Activated CD4-positive, CD25-positive, alpha-beta regulatory T cell treated with anti-CD3 and anti-CD28 coated beads, Interleukin-2, amount 50 U/mL, for 16 hours (primary cell): ENCODE measurements around the gene CERS6.

Source experiments
- DNase-seq: peaks from one replicate; pipeline ENCODE4 v3.0.0-alpha.2; 2020; ENCODE audit warnings: low read depth, low spot score

CERS6 gene

DNA sequence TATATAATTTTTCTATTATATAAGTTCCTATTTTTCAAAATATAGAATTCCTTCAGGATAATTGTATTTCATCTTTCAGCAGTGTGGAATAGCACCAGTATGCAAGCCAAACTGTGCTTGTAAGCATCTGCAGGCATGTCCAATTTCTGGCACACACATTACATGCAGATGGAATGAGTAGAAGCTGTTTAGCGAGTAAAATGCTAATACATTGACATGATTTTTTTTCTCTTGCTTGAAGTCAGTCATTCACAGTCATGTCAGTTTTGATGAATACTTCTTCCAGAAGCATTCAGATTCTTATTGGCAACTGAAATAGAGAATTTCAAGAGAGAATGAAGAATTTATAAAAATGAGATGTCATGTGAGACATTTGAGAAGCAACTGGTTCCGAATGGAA, 109.4 kb downstream of the CERS6 start:
- DNase-seq: no peak

DNA sequence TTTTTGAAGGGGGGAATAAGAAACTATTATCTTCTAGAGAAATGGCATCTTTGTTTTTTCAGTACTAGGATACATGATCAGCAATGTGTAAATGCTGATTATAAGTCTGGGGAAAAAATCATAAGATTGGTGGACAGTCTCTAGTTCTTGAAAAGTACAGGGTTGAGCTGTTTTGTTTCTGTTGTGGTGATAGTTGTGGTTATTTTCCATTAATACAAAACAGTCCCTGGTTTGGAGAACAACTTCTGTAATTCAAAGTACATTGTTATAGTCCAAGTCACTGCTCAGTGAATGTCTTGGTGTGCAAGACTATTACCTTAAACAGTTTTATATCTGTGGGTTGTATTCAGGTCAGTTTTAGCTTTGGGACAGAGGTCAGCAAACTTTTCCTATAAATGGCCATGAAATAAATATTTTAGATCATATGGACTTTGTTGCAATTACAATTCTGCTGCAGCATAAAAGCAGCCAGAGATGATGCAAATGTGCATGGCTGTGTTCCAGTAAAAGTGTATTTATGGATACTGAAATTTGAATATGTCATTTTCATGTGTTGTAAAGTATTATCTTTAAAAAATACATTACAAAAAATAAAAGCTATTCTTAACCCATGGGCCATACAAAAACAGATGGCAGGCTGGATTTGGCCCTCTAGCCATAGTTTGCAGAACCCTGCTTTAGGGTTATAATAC, 111.0 kb downstream of the CERS6 start:
- no peak for DNase-seq

DNA sequence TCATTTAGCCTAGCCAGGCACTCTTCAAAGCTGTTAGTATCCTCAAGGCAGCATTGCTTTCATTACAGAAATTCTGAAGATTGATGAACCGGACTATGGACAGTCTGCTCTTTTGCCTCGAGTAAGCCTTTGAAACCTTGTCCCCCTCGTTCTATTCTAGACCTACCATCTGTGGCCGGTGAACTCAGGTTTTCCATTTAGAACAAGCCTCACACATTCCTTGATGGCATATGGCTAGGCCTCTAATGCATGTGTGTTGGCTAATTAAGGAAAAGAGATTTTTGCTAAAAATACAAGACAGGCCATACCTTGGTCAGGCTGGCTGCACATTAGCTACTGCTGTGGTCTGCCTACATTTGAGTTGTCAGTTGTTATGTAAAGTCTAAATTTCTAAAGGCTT, 111.8 kb downstream of the CERS6 start:
- no peak for DNase-seq

DNA sequence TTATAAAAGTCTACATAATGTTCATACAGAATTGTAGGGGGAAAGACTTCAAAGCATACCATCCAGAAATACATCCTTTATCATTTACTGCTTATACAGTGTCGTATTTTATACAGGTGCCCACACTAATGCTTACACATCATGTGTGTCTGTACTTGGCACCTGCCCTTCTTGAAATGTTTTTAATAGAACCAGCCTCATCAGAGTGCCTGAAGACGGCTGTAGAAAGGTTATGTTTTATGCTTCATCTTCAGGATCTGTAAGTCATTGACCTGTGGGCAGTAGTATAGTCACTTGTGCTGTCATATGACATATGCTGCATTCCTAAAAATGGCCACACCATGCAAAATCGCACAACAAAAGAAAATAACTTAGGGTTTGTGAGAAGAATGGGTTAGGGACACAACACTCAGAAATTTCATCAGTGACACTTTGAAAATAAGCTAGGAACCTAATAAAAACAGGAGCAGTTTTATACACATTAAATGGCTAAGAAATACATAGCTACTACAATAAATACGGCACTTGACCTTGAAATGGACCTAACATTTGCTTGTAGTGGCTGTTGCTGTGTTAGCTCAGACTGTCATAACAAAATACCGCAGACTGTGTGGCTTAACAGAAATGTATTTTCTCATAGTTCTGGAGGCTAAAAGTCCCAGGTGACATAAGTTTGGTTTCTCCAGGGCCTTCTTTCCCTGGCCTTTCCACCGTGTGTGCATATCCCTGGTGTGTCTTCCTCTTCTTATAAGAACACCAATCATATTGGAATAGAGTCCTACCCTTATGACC, 112.6 kb downstream of the CERS6 start:
- DNase-seq: no peak

DNA sequence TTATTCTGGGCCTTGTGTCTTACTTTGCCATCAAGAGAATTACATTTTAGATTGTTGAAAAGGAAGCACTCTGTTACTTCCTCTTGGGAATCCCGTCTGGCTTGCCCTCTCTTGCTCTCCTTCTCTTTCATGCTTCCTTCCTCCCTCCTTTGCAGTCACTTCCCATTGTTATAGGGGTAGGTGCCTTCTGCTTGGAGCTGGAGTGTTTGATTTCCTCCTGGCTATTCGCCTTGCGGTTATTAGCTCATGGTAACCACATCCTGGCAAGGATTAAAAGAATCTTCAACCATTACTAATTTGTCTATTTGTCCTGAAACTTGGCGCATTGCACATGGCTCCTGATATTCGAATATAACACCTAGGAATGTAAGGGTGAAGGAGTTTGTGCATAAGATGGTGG, 115.0 kb downstream of the CERS6 start:
- DNase-seq: no peak

DNA sequence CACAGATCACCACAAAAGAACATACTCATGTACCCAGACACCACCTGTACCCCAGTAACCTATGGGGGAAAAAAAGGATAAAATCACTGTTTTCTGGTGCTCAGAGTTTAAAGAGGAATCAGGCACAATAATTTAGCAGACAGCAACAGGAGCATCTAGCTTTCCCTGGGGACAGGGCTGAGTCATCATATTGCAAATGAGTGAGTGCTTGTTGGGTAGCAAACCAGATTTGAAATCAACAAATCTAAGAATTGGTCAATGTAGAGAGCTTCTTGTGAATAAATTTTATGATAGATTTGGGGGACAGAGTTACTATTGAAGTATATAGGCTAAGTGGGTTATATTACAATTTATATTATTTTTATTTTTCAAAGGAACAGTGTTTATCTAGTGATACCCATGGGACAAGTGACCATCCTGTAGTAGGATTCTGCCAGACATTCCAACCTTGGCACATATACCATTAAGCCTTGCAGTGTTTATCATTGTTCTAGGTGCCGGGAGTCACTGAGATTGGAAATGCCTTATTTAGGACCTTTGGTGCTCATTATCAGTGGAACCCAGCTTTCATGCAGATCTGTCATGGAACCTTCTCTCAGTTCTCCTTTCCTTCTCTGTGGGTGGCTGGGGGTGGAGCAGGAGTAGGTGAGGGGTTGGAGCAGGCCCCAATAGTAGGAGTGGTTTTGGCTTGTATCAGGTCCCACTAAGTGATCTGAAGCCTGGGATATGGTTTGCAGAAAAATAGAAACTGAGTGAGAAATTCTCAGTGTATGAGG, 117.2 kb downstream of the CERS6 start:
- no peak for DNase-seq

DNA sequence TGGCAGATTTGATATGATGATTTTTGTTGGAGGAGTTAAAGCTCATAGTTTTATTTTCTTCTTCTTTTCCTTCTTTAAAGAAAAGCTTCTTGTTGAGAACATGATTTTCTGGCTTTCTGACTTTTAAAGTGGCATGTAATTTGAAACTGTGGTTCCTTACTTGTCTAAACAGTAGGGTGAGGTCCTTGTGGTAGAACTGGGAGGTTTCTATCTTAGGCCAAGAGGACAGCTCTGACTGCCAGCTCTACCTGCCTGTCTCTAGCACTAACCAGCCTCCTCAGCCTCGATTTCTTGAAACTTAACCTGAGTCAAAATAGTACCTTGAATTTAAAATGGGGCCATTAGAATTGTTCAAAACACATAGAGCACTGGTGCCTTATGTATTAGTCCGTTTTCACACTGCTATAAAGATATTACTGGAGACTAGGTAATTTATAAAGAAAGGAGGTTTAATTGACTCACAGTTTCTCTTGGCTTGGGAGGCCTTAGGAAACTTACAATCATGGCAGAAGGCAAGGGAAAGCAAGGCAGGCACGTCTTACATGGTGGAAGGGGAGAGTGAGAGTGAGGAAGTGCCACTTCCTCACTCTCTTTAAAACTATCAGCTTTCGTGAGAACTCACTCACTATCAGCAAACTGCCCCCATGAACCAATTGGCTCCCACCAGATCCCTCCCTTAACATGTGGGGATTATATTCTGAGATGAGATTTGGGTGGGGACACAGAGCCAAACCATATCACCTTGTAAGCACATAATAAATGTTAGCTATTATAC, 119.0 kb downstream of the CERS6 start:
- DNase-seq: no peak

DNA sequence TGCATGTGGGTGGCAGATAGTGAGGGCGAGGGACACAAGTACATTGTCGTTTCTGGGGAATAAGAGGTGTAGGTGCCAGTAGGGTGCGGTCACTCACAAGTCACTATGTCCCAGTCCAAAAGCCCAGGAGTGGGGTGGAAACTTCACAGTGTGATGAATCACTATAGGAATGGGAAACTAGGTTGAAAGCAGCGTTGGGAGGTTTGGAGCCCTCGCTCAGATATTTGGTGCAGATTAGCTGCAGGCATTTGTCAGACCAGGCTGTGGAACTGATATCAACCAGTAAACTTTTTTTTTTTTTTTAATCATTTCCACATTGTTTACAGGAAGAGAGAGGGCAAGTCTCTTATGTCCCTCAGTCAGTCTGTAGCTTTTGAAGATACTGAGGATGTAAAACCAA, 121.8 kb downstream of the CERS6 start:
- no peak for DNase-seq

DNA sequence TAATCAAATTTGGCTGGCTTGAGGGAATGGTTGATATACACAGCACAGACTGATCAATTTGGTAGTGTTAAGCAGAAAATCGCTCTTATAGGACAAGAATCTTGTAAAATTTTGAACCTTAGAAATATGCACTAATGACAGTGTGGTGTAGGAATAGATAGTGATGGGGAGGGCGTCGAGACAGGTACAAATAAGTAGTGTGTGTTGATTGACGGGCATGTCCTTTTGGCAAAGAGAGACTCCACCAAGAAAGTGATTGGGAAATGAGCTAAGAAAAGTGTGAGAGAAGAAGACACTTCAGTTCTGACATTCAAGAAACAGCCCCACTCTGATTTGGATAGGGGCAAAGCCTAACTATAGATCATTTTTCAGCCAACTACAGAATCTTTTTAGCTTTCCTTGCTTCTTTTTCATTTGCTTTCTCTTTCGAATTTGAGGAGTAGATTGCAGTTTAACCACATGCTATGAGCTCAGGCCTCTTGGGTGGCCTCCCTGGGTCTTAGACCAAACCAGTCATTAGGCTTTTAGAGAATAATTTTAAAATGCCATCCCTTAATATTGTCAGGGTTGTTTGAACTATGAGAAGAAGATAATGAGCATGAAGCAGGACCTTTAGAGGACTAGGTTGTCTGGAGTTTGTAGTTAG, 127.1 kb downstream of the CERS6 start:
- no peak for DNase-seq

DNA sequence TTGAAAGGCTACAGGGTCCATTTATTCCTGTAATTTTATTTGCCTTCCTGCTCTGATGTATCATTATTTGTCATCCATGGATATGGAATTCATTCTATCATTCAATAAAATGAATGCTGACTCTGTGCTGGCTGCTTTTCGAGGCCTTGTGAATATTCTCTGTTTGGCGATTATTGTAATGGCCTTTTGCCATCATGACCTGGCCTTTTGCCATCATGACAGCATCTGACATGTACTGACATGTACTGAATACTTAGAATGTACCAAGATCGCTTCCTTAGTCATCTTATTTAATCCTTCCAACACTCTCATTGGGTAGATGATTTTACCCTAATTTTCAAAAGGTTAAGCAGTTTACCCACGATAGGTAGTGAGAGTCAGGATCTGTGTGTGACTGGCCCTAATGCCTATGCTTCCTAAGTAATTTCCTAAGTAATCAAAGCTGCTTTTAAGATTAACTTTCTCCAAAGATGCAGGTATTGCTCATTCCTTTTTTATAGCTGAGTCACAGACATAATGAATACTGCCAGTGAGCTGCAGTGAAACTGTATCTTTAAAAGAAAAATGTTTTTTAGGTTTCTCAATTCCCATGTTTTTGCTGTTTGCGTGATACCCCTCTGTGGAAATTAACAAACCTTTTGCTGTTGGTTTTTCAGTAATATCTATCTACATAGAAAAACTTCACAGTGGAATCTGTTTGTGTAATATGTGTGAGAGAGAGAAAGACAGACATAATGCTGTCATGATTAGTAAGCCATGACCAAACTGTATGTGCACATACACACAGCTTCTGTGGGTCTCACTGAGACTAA, 127.8 kb downstream of the CERS6 start:
- no peak for DNase-seq

DNA sequence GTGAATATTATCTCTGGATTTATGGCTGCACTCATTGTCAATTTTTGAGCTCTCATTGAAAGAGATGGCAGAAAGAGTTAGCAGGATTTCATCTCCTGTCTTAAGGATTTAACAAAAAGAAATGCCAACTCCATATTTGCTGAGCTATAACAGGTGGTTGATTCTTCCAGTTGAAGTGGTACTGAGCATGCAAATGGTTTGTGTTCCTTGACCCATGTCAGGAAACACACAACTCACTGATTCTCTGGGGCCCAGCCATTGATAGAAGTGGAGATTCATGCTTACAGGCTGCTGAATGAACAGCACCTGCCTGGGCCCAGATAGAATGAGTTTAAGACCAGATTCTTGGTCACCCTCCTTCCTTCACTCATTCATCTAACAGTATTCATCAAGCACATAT, 128.8 kb downstream of the CERS6 start:
- DNase-seq: no peak

DNA sequence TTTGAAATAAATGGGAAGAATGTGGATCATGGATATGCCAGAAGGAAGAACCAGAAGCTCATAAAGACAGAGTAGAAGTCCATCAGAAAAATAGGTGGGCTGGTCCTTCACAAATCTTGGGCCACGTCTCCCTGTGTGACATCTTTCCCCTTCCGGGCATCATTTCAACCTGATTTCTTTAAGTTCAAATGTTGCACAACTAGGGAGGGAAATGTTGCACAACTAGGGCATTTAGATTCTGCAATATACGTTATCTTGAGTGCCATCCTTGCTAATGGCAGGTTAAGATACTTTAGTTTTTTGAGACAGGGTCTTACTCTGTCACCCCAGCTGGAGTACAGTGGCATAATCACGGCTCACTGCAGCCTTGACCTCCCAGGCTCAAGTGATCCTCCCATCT, 129.6 kb downstream of the CERS6 start:
- no peak for DNase-seq

DNA sequence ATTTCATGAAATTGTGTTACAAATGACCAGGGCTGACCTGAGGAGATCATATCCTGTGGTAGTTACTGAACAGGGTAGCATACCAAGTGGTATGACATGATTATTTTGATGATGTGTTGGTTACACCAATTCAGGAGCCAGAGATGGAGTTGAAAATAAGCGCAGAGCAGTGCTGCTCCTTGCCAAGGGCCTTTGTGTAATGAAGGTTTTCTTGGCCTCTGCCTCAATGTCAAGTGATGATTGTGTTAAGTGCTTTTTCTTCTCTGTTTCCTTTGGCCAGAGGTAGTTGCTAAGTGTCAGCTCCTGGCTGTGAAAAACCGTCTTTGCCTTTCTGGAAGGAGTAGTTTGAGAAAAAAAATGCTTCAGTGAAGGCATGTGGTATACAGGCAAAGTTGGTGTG, 131.2 kb downstream of the CERS6 start:
- no peak for DNase-seq

DNA sequence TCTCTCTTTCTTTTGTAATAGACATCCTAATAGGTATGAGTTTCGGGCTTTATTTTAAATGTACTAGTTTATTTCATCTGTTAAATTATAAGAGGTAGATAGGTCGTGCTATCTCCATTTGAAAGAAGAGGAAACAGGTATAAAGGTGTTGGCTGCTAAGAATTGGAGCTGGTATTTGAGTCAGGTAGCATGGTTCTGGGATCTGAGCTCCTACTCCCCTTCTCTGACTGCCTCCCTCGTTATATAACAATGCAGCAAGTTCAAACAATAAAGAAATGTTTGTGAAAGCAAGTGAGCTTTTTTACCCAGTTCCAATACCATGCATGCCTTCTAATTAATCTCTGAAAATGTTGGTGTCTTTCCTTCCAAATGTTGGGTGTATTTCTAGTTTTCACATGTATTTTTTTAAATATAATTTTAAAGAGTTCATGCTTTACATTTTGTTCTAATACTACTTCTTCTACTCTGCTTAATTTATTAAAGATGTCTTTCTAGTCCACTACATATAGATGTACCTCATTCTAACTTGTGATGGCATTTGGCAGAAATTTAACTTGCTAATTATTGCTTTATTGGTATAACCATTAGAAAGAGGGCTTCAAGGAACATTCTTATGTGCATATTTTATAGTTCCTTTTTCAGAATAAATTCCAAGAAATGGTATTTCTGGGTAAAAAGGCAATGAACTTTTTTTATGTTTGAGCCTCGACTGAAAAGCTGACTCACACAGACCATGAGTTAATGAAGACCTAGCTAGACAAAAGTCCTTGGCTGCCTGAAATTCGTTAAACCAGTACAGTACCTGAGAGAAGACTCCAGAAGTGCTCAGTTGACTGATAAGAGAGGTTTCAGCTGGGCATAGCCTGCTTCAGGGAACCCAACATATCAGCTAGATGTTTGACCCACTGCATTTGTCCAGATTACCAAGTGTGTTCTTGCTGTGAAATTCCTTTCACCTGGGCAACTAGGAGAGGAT, 133.5 kb downstream of the CERS6 start:
- DNase-seq: no peak

DNA sequence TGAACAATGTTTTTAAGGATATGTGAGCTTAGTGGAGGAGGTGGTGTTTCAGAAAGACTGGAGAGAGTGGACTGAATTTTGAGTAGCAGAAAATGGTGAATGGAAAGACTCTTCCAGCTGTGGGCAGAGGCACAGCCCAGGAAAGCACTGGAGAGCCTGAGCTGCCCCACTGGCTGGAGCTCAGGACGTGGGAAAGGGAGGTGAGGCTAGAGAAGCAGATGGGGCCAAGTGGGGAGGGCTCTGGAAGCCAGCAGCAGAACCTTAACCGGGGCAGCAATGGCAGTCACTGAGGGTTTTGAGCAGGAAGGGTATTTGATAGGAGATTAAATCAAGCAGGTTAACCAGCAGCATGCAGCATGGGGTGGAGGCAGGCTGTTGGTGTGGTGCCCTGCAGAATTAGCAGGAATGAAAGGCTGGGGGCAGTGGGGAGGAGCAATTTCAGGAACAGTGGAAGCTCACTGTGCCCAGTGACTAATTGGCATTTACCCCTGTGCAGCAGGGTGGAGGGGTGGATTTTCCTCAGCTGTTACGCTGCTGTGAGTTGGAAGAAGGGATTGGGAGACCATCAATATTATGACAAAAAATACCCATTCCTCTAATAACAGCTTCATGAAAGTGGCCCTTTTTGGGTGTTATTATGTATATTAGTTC, 136.2 kb downstream of the CERS6 start:
- no peak for DNase-seq

DNA sequence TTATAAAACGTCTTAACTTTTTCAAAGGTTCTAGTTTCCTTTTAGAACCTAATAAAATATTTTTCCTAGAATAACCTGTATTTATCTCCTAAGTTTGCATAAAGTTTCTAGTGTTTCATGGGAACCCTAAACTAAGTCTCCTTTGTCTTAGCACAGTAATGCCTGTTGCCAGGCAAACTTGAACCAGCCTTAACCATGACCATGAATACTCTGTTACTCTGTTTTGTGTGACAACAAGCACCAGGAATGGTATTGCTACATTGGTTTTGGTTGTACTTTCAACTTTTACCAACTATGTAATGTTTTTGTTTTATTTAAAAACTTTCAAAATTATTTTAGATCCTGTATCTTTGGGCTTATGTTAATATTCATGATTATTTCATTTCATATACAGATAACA, 137.6 kb downstream of the CERS6 start:
- no peak for DNase-seq

DNA sequence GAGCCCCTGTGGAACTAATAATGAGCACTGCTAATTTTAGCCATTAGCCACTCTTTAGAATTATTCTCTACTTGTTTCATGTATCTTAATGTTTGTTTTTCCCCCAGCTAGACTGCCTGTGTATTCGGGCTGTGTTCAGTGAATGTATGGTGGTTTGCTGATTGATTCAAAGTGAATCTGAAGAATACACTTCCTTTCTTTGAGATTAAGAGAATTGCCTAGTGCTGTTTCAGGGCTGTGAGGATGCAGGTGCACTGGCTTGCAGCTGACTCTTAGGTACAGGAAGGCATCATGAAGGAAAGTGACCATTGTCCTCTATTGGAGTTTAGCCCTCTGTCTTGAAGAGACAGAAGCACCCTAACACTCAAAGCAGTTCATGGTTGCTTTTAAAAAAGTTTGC, 138.7 kb downstream of the CERS6 start:
- DNase-seq: no peak

DNA sequence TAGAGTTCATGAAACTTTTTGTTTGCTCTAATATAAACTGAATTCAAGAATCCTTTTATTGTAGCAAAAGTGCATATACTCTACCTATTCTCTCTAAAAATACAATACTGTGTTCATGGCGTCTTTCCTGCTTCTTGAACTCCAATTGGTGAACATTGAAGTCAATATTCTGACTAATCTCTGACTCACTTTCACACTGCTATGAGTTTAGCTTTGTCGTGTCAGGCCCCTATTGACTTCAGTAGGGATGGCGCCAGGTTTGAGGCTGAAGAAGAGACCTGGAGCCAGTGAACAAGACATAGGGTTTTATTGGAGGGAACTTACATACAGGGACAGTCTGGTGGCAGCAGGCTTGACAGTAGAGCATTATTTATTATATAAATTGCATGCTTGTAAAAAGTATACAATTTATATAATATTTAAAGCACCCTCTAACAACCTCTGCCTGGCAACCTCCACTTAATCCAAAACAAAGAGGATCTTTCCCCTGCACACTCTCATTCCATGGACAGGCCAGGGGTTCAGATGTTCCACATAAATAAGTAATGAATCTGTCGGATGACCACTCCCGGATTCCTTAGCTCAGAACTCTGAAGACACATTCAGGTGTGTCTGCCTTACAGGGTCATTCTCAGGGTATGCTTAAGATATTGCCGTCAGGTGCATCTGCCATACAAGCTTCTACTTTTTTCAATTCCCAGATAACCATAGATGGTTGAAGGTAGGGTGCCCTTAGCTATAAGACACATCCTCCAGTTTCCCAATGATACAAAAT, 141.0 kb downstream of the CERS6 start:
- DNase-seq: no peak
